ENCODE results near the gene FGF10.

Gene FGF10

GRCh38 chr5:44300551-44300950 is 88.7 kb downstream of the FGF10 start:
- no peak for DNase-seq (ENCODE audit: low read depth)
- no peak for TF ChIP-seq CTCF (conservative IDR thresholded peaks at IDR 0.05; ENCODE audit: low read depth, low read length)

GRCh38 chr5:44299394-44299793 is 89.8 kb downstream of the FGF10 start:
- no peak overlapping the region for H3K4me3 ChIP-seq (ENCODE audit: low read length)
- TF ChIP-seq CTCF (conservative IDR thresholded peaks at IDR 0.05; ENCODE audit: low read depth, low read length) = no peak
- DNase-seq (ENCODE audit: low read depth) = no peak

More at GRCh38 chr5:44300551-44300950, 88.7 kb downstream of the FGF10 start:
- no peak overlapping the region for H3K4me3 ChIP-seq (ENCODE audit: low read length)

- DNase-seq (ENCODE audit: low read depth) = no peak
- no peak overlapping the region for H3K4me3 ChIP-seq (ENCODE audit: low read length)
- TF ChIP-seq CTCF (conservative IDR thresholded peaks at IDR 0.05; ENCODE audit: low read depth, low read length) = no peak
Measured at GRCh38 chr5:44294516-44294915, 94.7 kb downstream of the FGF10 start.

GRCh38 chr5:44292736-44293135 is 96.5 kb downstream of the FGF10 start:
- TF ChIP-seq CTCF (conservative IDR thresholded peaks at IDR 0.05; ENCODE audit: low read depth, low read length) = no peak
- DNase-seq (ENCODE audit: low read depth) = no peak
- H3K4me3 ChIP-seq (ENCODE audit: low read length) = no peak overlapping the region

- H3K4me3 ChIP-seq (ENCODE audit: low read length) = no peak overlapping the region
- DNase-seq (ENCODE audit: low read depth) = no peak
- TF ChIP-seq CTCF (conservative IDR thresholded peaks at IDR 0.05; ENCODE audit: low read depth, low read length) = no peak
Measured at GRCh38 chr5:44278469-44278868, 110.8 kb downstream of the FGF10 start.

- no peak for TF ChIP-seq CTCF (conservative IDR thresholded peaks at IDR 0.05; ENCODE audit: low read depth, low read length)
- no peak for DNase-seq (ENCODE audit: low read depth)
Measured at GRCh38 chr5:44275908-44276307, 113.3 kb downstream of the FGF10 start.

GRCh38 chr5:44275329-44275728 is 113.9 kb downstream of the FGF10 start:
- TF ChIP-seq CTCF (conservative IDR thresholded peaks at IDR 0.05; ENCODE audit: low read depth, low read length) = no peak
- DNase-seq (ENCODE audit: low read depth) = no peak
- no peak overlapping the region for H3K4me3 ChIP-seq (ENCODE audit: low read length)

More at GRCh38 chr5:44275908-44276307, 113.3 kb downstream of the FGF10 start:
- H3K4me3 ChIP-seq (ENCODE audit: low read length) = no peak overlapping the region

All from retinal pigment epithelial cell (primary cell).